ENCODE data around the gene AXIN1.

Gene AXIN1

GRCh38 chr16:247027-247426 is 105.5 kb downstream of the AXIN1 start:
- no peak for DNase-seq (ENCODE audit: extremely low read depth in 1 of 2, low read depth in 1 of 2)

- DNase-seq (ENCODE audit: extremely low read depth in 1 of 2, low read depth in 1 of 2) = no peak
These were observed 107.4 kb downstream of the AXIN1 start for GRCh38 chr16:245105-245504.

DNA sequence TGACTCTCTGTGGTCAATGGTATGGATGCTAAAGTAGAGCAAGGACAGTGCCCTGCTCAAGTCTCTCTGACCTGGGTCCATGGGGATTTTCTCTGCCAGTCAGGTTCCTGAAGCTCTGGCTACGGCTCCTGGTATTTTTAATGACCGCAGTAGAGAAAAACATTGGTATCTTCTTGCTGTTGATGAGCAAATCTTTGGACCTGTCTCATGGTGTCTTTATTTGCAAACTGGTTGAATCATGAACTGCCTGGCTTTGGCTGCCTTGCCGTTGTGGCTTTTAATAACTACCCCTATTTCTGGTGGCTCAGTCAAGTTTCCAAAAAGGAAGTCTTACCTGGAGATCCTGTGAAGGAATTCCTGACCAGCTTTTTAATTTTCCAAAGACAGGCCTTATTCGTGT is 109.2 kb downstream of the AXIN1 start:
- no peak for DNase-seq (ENCODE audit: extremely low read depth in 1 of 2, low read depth in 1 of 2)

DNA sequence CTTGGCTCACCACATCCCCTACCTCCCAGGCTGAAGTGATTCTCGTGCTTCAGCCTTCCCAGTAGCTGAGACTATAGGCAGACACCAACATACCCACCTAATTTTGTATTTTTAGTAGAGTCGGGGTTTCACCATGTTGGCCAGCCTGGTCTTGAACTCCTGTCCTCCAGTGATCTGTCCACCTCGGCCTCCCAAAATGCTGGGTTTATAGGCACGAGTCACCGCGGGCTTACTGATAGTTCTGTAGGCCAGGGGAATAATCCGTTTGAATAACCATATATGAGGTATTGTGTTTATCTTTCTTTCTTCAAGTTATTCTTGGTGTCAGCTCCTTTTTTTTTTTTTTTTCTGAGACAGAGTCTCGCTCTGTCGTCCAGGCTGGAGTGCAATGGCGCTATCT is 110.2 kb downstream of the AXIN1 start:
- no peak for DNase-seq (ENCODE audit: extremely low read depth in 1 of 2, low read depth in 1 of 2)

GRCh38 chr16:240559-240958 is 112.0 kb downstream of the AXIN1 start:
- no peak for DNase-seq (ENCODE audit: extremely low read depth in 1 of 2, low read depth in 1 of 2)

DNA sequence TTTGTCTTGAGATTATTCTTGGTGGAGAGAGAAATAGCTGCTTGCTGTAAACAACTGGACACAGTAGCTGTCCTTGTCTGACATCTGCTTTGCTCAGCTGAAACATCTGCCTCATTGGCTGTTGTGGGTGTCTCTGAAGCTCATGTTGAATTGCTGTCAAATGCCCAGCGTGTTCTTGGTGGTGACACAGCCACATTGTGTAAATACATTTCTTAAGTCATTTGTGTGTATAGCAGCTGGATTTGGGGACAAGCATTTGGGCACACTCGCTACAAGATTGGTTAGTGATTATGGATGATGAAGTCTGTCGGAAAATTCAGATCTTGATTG is 112.6 kb downstream of the AXIN1 start:
- no peak for DNase-seq (ENCODE audit: extremely low read depth in 1 of 2, low read depth in 1 of 2)

All from activated CD8-positive, alpha-beta memory T cell treated with anti-CD3 and anti-CD28 coated beads for 1 hour (primary cell).